ENCODE measurements around the gene BCL2L14. TPM values are rescaled to one million over a fixed set of nuclear protein-coding genes. Genes with fewer than 3 reads are reported as not detected.

BCL2L14 gene
- total and polyA plus RNA-seq, 2 donors (not counting 1 experiment from before 2014, with no cell fraction given), result 0.04 TPM; not detected in 1

DNA sequence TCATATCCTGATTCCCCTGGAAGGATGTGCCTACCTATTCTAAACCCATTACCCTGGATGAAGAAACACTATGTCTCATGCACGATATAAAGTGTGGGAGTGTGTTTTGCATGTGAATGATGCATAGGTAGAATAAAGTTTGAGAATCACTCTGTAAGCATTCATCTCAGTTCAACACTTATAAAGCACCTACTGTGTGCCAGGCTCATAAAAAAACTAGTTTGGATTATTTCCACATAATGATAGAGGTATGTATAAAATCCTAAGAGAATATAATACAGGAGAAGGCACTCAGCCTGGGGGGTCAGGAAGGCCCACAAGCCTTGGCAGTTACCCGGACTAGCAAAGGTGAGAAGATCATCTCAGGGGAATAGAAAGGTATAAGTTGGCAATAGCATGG is 41.1 kb upstream of the BCL2L14 start:
- no peak overlapping the region for H3K27ac ChIP-seq (ENCODE audit: low read length in 2 of 2)
- WGBS (ENCODE audit: insufficient coverage), result 100% methylated on average over 1 of the region's 2 CpGs
- H3K4me1 ChIP-seq (ENCODE audit: control insufficient read depth in 2 of 2, insufficient read depth in 2 of 2, low read length in 2 of 2), result peaks cover 21 to 27% of the 10 kb centered on the region in 2 donors
- Mint-ChIP-seq H3K9me3 (ENCODE audit: insufficient read depth) (no peaks in the 10 kb centered on the region), H3K27me3 (no peaks in the 10 kb centered on the region), H3K27ac (no peak overlapping the region), H3K4me3 (no peak overlapping the region), H3K4me1 (peaks cover 20% of the 10 kb centered on the region)
- CTCF ChIA-PET, result interaction anchor here (2.0 to 6.4 kb wide), 2 partner anchors 405 to 448 kb away, joined by 9 to 90 read pairs; no protein-coding TSS in a partner anchor
- POLR2A ChIA-PET, result no interaction called here
- H3K79me2 ChIP-seq (ENCODE audit: control insufficient read depth, insufficient read depth, low read length), result no peaks in the 10 kb centered on the region
- H3K4me3 ChIP-seq (ENCODE audit: control extremely low read depth in 1 of 5, extremely low read depth in 1 of 5, insufficient read depth in 1 of 5, low read depth in 2 of 5, low read length in 4 of 5), result no peak overlapping the region
- DNase-seq, result no peak
- no peak overlapping the region for H3K4me2 ChIP-seq (replicated peaks; ENCODE audit: low read depth, low read length, poor library complexity, severe bottlenecking)
- no peaks in the 10 kb centered on the region for H3K36me3 ChIP-seq (replicated peaks in 1 of 2; ENCODE audit: control extremely low read depth in 1 of 2, control insufficient read depth in 1 of 2, extremely low read depth in 1 of 2, insufficient read depth in 2 of 2, low read length in 1 of 2)
- no peak overlapping the region for H3K9ac ChIP-seq (ENCODE audit: low read length)
- no peak overlapping the region for H2AFZ ChIP-seq (ENCODE audit: insufficient read depth, low read depth, low read length, poor library complexity, severe bottlenecking)
- ATAC-seq (ENCODE audit: low read depth), result no peak
- no peak for TF ChIP-seq EZH2 (IDR thresholded peaks at IDR 0.05; ENCODE audit: borderline replicate concordance, insufficient read depth, low read depth, low read length, poor library complexity, severe bottlenecking)
- TF ChIP-seq, protein P1, sequence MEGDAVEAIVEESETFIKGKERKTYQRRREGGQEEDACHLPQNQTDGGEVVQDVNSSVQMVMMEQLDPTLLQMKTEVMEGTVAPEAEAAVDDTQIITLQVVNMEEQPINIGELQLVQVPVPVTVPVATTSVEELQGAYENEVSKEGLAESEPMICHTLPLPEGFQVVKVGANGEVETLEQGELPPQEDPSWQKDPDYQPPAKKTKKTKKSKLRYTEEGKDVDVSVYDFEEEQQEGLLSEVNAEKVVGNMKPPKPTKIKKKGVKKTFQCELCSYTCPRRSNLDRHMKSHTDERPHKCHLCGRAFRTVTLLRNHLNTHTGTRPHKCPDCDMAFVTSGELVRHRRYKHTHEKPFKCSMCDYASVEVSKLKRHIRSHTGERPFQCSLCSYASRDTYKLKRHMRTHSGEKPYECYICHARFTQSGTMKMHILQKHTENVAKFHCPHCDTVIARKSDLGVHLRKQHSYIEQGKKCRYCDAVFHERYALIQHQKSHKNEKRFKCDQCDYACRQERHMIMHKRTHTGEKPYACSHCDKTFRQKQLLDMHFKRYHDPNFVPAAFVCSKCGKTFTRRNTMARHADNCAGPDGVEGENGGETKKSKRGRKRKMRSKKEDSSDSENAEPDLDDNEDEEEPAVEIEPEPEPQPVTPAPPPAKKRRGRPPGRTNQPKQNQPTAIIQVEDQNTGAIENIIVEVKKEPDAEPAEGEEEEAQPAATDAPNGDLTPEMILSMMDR (IDR thresholded peaks at IDR 0.05), result no peak
- H3K9me3 ChIP-seq (ENCODE audit: control extremely low read depth in 1 of 3, control insufficient read depth in 2 of 3, insufficient read depth in 1 of 3, low read length in 2 of 3), result peaks cover 0 to 5% (median 4%) of the 10 kb centered on the region in 3 donors
- intact Hi-C loops (cut with micrococcal nuclease), result loop anchor here (5.0 to 10.0 kb wide), 4 partner anchors 135 to 298 kb away; no protein-coding TSS in a partner anchor
- no peaks in the 10 kb centered on the region for H3K27me3 ChIP-seq (replicated peaks in 1 of 4; ENCODE audit: control extremely low read depth in 1 of 4, control insufficient read depth in 3 of 4, insufficient read depth in 4 of 4, low read length in 3 of 4)
- no peaks in the 10 kb centered on the region for H4K20me1 ChIP-seq (ENCODE audit: control insufficient read depth, insufficient read depth, low read length, poor library complexity, severe bottlenecking)

- Histone ChIP-seq H2AFZ (ENCODE audit: insufficient read depth, low read depth, low read length, poor library complexity, severe bottlenecking) (peak overlapping the region; percentile 64), H3K27me3 (replicated peaks in 1 of 4; ENCODE audit: control extremely low read depth in 1 of 4, control insufficient read depth in 3 of 4, insufficient read depth in 4 of 4, low read length in 3 of 4) (no peaks in the 10 kb centered on the region), H3K4me1 (ENCODE audit: control insufficient read depth in 2 of 2, insufficient read depth in 2 of 2, low read length in 2 of 2) (peaks cover 12 to 15% of the 10 kb centered on the region in 2 donors), H4K20me1 (ENCODE audit: control insufficient read depth, insufficient read depth, low read length, poor library complexity, severe bottlenecking) (no peaks in the 10 kb centered on the region), H3K36me3 (replicated peaks in 1 of 2; ENCODE audit: control extremely low read depth in 1 of 2, control insufficient read depth in 1 of 2, extremely low read depth in 1 of 2, insufficient read depth in 2 of 2, low read length in 1 of 2) (no peaks in the 10 kb centered on the region), H3K9ac (ENCODE audit: low read length) (peak overlapping the region; percentile 56), H3K4me2 (replicated peaks; ENCODE audit: low read depth, low read length, poor library complexity, severe bottlenecking) (peak overlapping the region; percentile 95), H3K4me3 (ENCODE audit: control extremely low read depth in 1 of 5, extremely low read depth in 1 of 5, insufficient read depth in 1 of 5, low read depth in 2 of 5, low read length in 4 of 5) (peak overlapping the region in 2 of 5 experiments; percentile 48 to 76), H3K27ac (ENCODE audit: low read length in 2 of 2) (no peak overlapping the region), H3K79me2 (ENCODE audit: control insufficient read depth, insufficient read depth, low read length) (no peaks in the 10 kb centered on the region), H3K9me3 (ENCODE audit: control extremely low read depth in 1 of 3, control insufficient read depth in 2 of 3, insufficient read depth in 1 of 3, low read length in 2 of 3) (no peaks in the 10 kb centered on the region)
- CTCF ChIA-PET, result interaction anchor here (0.8 to 9.5 kb wide), 44 partner anchors 9 to 549 kb away, joined by 3 to 433 read pairs (median 6); partner anchors contain the start of gene ETV6
- DNase-seq (no peak), ATAC-seq (ENCODE audit: low read depth) (no peak)
- intact Hi-C loops (cut with micrococcal nuclease), result loop anchor here (2.0 to 10.0 kb wide), 5 partner anchors 22 to 300 kb away; no protein-coding TSS in a partner anchor
- H3K27me3 Mint-ChIP-seq, result peaks cover 4% of the 10 kb centered on the region
- peak overlapping the region; percentile 75 for H3K4me3 Mint-ChIP-seq
- TF ChIP-seq, protein P1 (IDR thresholded peaks at IDR 0.05), result no peak
- TF ChIP-seq EZH2 (IDR thresholded peaks at IDR 0.05; ENCODE audit: borderline replicate concordance, insufficient read depth, low read depth, low read length, poor library complexity, severe bottlenecking), result no peak
- POLR2A ChIA-PET, result interaction anchor here (0.7 kb wide), 1 partner anchor 266 kb away, joined by 4 read pairs; no protein-coding TSS in a partner anchor
- no peaks in the 10 kb centered on the region for H3K9me3 Mint-ChIP-seq (ENCODE audit: insufficient read depth)
- peaks cover 13% of the 10 kb centered on the region for H3K4me1 Mint-ChIP-seq
- H3K27ac Mint-ChIP-seq, result peak overlapping the region; percentile 4
- WGBS (ENCODE audit: insufficient coverage), result 48% methylated on average over 8 of the region's 12 CpGs
These were observed 38.4 kb upstream of the BCL2L14 start for GRCh38 chr12:12032260-12032791.

Data from B cell (primary cell).